HepG2 (cell line): ENCODE data around the gene FNIP2. TPM values are rescaled to one million over a fixed set of nuclear protein-coding genes. Genes with fewer than 3 reads are reported as not detected.
A peak's percentile ranks its signal among the peaks of the same experiment; 100 is the strongest.

Experiments used
- ATM ChIP-seq: fragments of 450-650 bp; IDR thresholded peaks from 2 replicates; pipeline ENCODE4 v1.7.1; 2017; ENCODE audit warnings: mild to moderate bottlenecking, borderline replicate concordance
- DPF2 ChIP-seq: sonication (generic); formaldehyde crosslinking; IDR thresholded peaks from 2 replicates; pipeline ENCODE4 v1.4.0; 2020; ENCODE audit warnings: mild to moderate bottlenecking, low read depth, missing genetic modification reagents, borderline replicate concordance
- FOXK2 ChIP-seq: fragments of 450-650 bp; IDR thresholded peaks from 2 replicates; pipeline ENCODE4 v1.6.1; 2016
- GABPB1 ChIP-seq: IDR thresholded peaks from 2 replicates; pipeline ENCODE4 v1.6.1; 2016; ENCODE audit warnings: mild to moderate bottlenecking, missing genetic modification reagents, moderate library complexity, missing compliant biosample characterization
- IKZF1 ChIP-seq: fragments of 450-650 bp; IDR thresholded peaks from 2 replicates; pipeline ENCODE4 v1.7.1; 2016
- MBD4 ChIP-seq: IDR thresholded peaks from 2 replicates; pipeline ENCODE4 v1.6.1; 2012; ENCODE audit warnings: low read length, inconsistent platforms, borderline replicate concordance
- NBN ChIP-seq: fragments of 450-650 bp; conservative IDR thresholded peaks from 2 replicates; pipeline ENCODE4 v1.6.1; 2017
- NR0B2 ChIP-seq: sonication (generic); formaldehyde crosslinking; IDR thresholded peaks from 2 replicates; pipeline ENCODE4 v1.4.0; 2020; ENCODE audit warnings: mild to moderate bottlenecking, missing genetic modification reagents
- PCBP1 ChIP-seq: fragments of 200-400 bp; formaldehyde crosslinking; IDR thresholded peaks from 2 replicates; pipeline ENCODE4 v1.6.1; 2017; ENCODE audit warnings: mild to moderate bottlenecking, low read depth, low read length, borderline replicate concordance
- SCMH1 ChIP-seq: sonication (generic); formaldehyde crosslinking; IDR thresholded peaks from 2 replicates; pipeline ENCODE4 v1.9.0; 2021; ENCODE audit warnings: missing genetic modification reagents, mild to moderate bottlenecking, borderline replicate concordance
- SKI ChIP-seq: fragments of 450-650 bp; IDR thresholded peaks from one replicate; pipeline ENCODE4 v1.6.1; 2018; ENCODE audit warnings: mild to moderate bottlenecking; ENCODE audit not compliant: partially characterized antibody
- SOX13 ChIP-seq, 3 experiments: fragments of 450-650 bp in 1 of 3; sonication (generic) in 1 of 3; formaldehyde crosslinking in 1 of 3; IDR thresholded peaks in 2 of 3; conservative IDR thresholded peaks in 1 of 3; 2 replicates each; pipeline versions ENCODE4 v1.5.0 to v1.6.1; 2016 to 2020; ENCODE audit warnings: antibody characterized with exemption in 1 of 3, mild to moderate bottlenecking in 1 of 3, missing compliant biosample characterization in 1 of 3, missing genetic modification reagents in 1 of 3, moderate library complexity in 1 of 3
- TGIF2 ChIP-seq: IDR thresholded peaks from 2 replicates; pipeline ENCODE4 v1.6.1; 2016; ENCODE audit warnings: control low read depth, missing compliant biosample characterization
- ZFP36 ChIP-seq: fragments of 150-350 bp; IDR thresholded peaks from 2 replicates; pipeline ENCODE4 v1.6.1; 2018; ENCODE audit warnings: borderline replicate concordance, low read length, low read depth; ENCODE audit not compliant: partially characterized antibody
- ZNF136 ChIP-seq: sonication (generic); formaldehyde crosslinking; IDR thresholded peaks from 2 replicates; pipeline ENCODE4 v1.8.1; 2022; ENCODE audit warnings: low read depth, mild to moderate bottlenecking, moderate library complexity, missing genetic modification reagents
- ZNF547 ChIP-seq: sonication (generic); formaldehyde crosslinking; IDR thresholded peaks from 2 replicates; pipeline ENCODE4 v1.5.1; 2020; ENCODE audit warnings: mild to moderate bottlenecking, missing genetic modification reagents
- ZNF616 ChIP-seq: sonication (generic); formaldehyde crosslinking; IDR thresholded peaks from 2 replicates; pipeline ENCODE4 v1.5.0; 2020; ENCODE audit warnings: low read depth, mild to moderate bottlenecking, missing genetic modification reagents
- ZNF687 ChIP-seq: sonication (generic); formaldehyde crosslinking; IDR thresholded peaks from 2 replicates; pipeline ENCODE4 v1.5.1; 2020; ENCODE audit warnings: mild to moderate bottlenecking, missing genetic modification reagents, moderate library complexity
- ZNF740 ChIP-seq: sonication (generic); formaldehyde crosslinking; IDR thresholded peaks from 2 replicates; pipeline ENCODE4 v1.4.0; 2020; ENCODE audit warnings: missing genetic modification reagents
- ZNF761 ChIP-seq: sonication (generic); formaldehyde crosslinking; conservative IDR thresholded peaks from 2 replicates; pipeline ENCODE4 v1.4.0; 2020; ENCODE audit warnings: mild to moderate bottlenecking, missing genetic modification reagents
- ZNF790 ChIP-seq: sonication (generic); formaldehyde crosslinking; IDR thresholded peaks from 2 replicates; pipeline ENCODE4 v1.8.0; 2022; ENCODE audit warnings: missing genetic modification reagents, mild to moderate bottlenecking, borderline replicate concordance
- ZSCAN9 ChIP-seq: IDR thresholded peaks from 2 replicates; pipeline ENCODE4 v1.6.1; 2016; ENCODE audit warnings: borderline replicate concordance
- polyA plus RNA-seq, 8 experiments: library from polyadenylated mRNA; depleted of rRNA in 3 of 8; stranded (reverse) in 7 of 8; unstranded in 1 of 8; fragments of >200 nt; fragmentation: Illumina TruSeq in 4 of 8; extraction: Trizol in 4 of 8; gene quantifications; 2 replicates each; pipeline versions ENCODE4 v1.2.1 to v1.2.3, GENCODE V29; 2011 to 2016; ENCODE audit warnings: low read depth in 4 of 8, missing spikeins in 1 of 8, mixed read lengths in 1 of 8; ENCODE audit not compliant: insufficient read depth in 1 of 8
- total RNA-seq, 5 experiments: library from RNA; depleted of rRNA; stranded (reverse); fragments of >200 nt; fragmentation: Illumina TruSeq; extraction: Trizol; gene quantifications; 2 replicates each; pipeline ENCODE4 v1.2.3, GENCODE V29; 2016; ENCODE audit warnings: low read depth in 1 of 5
- TF ChIP-seq, protein P1 (sequence below): sonication (generic); formaldehyde crosslinking; IDR thresholded peaks from 2 replicates; pipeline ENCODE4 v1.9.0; 2021; ENCODE audit warnings: missing genetic modification reagents, mild to moderate bottlenecking, borderline replicate concordance
- TF ChIP-seq, protein P2 (sequence below): sonication (generic); formaldehyde crosslinking; IDR thresholded peaks from 2 replicates; pipeline ENCODE4 v1.4.0; 2020; ENCODE audit warnings: missing genetic modification reagents; ENCODE audit errors: not compliant biosample characterization

Gene FNIP2
- total and polyA plus RNA-seq, 2 of the 13 experiments (the other 11 are each of a cell fraction or from before 2014, with no cell fraction given) = 15.5 to 21.0 TPM

- TF ChIP-seq SCMH1 (CRISPR knock-in tag) (no peak), SKI (peak; percentile 18), MBD4 (no peak), ZNF616 (CRISPR knock-in tag) (0 out of 2 replicates have a peak, but pooled peaks have one; percentile 43), ATM (no peak), SOX13 (IDR thresholded peaks at IDR 0.05) (no peak), SOX13 (CRISPR knock-in tag; conservative IDR thresholded peaks at IDR 0.05 in 1 of 2, IDR thresholded peaks at IDR 0.05 in 1 of 2) (peak in 1 of 2 experiments; percentile 56; a peak in 2 of 4 replicates), DPF2 (CRISPR knock-in tag) (no peak), TGIF2 (CRISPR knock-in tag) (no peak; the same call in 1 of the 2 replicates), NBN (no peak), ZNF761 (CRISPR knock-in tag) (no peak), ZNF790 (CRISPR knock-in tag) (no peak; the same call in 1 of the 2 replicates), GABPB1 (CRISPR knock-in tag) (peak; percentile 53; the same call in 1 of the 2 replicates), ZNF547 (CRISPR knock-in tag) (no peak), ZNF136 (no peak), IKZF1 (no peak), ZNF687 (CRISPR knock-in tag) (peak; percentile 90), ZFP36 (no peak), ZSCAN9 (CRISPR knock-in tag) (no peak; the same call in 1 of the 2 replicates), FOXK2 (no peak), NR0B2 (CRISPR knock-in tag) (no peak), PCBP1 (no peak), ZNF740 (CRISPR knock-in tag) (no peak)
- TF ChIP-seq, protein P1, sequence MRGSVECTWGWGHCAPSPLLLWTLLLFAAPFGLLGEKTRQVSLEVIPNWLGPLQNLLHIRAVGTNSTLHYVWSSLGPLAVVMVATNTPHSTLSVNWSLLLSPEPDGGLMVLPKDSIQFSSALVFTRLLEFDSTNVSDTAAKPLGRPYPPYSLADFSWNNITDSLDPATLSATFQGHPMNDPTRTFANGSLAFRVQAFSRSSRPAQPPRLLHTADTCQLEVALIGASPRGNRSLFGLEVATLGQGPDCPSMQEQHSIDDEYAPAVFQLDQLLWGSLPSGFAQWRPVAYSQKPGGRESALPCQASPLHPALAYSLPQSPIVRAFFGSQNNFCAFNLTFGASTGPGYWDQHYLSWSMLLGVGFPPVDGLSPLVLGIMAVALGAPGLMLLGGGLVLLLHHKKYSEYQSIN (CRISPR knock-in tag) = no peak
- TF ChIP-seq, protein P2, sequence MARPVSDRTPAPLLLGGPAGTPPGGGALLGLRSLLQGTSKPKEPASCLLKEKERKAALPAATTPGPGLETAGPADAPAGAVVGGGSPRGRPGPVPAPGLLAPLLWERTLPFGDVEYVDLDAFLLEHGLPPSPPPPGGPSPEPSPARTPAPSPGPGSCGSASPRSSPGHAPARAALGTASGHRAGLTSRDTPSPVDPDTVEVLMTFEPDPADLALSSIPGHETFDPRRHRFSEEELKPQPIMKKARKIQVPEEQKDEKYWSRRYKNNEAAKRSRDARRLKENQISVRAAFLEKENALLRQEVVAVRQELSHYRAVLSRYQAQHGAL (CRISPR knock-in tag) = no peak
These were observed at the start of gene FNIP2 (continued) for GRCh38 chr4:158768555-158769174.
